Measurements from ENCODE around the gene KAZN.
"Not testable (repeated sequence)": the region's sequence is repeated elsewhere in the genome, so short reads cannot be mapped to it uniquely, and the experiment has no call there.

Gene KAZN

DNA sequence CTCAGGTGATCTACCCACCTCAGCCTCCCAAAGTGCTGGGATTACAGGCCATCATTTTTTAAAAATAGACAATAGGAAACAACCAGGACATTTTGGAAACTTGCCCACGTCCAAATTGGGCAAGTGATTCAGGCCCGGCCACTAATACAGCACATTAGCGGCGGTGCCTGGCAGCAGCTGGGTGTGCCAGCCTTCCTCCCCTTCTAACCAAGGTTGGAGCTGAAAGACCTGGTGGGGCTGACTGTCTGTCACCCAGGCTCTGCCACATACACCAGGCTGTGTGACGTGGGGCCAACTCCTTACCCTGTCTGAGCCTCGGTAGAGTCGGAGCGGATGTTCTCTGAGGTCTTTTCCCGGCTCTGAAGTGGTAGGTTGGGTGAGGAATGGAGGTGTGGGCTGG lies 525.4 kb downstream of the KAZN start:
- DNase-seq (ENCODE audit: low read depth in 1 of 2, low spot score in 1 of 2) = no peak

DNA sequence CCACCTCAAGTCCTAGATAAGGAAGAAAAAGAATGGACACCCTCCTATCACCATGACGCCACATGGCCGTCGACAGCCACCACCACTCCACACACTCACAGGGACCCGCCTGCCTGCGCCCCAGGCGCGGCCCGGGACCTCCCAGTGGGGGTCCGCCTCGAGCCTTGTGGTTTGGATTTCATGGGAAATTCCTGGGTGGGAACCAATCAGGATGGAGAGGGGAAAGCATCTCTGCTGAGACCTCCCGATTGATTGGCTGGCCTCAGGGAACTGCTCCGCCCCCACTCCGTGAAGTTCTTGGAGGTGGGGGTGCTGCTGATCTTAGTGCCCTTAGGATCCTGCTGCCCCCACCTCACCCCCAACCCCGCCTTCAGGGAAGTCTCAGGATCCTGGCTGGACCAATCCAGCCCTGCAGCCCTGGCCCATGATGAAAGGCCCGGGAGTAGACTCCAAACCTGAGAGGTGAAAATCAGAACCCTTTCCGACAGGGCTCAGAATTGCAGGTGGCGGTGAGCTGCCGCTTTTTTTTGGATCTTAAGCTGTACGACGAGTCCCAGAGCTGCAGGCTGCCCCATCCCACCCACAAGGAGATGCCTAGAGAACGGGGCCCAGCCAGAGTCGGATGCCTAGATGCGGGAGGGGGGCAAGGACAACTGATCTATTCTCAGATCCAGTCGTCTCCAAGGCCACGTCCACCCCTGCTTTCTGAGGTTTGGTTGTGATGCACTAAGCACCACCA lies 526.0 kb downstream of the KAZN start:
- no peak for DNase-seq (ENCODE audit: low read depth in 1 of 2, low spot score in 1 of 2)

DNA sequence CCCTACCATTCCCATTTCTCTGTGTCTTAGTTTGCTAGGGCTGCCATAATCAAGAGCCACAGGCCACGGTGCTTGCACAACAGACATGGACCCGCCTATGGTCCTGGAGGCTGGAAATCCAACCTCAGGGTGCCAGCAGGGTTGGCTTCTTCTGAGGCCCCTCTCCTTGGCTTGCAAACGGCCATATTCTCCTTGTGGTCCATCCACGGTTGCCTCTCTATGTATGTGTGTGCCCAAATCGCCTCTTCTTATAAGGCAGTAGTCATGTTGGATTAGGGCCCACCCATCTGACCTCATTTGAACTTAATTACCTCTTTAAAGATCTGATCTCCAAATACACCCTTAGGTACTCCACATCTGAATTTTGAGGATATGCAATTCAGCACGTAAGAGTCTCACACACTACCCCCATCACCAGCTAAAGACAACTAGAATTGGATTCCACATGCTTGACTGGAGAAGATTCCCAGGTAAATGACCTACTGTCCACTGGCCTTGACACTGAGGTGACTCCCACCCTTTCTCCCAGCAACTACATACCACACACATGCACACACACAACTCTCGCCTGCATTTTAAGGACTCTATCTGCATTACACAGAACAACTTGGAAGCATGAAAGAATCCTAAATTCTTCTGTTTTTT lies 526.7 kb downstream of the KAZN start:
- DNase-seq (ENCODE audit: low read depth in 1 of 2, low spot score in 1 of 2) = no peak

DNA sequence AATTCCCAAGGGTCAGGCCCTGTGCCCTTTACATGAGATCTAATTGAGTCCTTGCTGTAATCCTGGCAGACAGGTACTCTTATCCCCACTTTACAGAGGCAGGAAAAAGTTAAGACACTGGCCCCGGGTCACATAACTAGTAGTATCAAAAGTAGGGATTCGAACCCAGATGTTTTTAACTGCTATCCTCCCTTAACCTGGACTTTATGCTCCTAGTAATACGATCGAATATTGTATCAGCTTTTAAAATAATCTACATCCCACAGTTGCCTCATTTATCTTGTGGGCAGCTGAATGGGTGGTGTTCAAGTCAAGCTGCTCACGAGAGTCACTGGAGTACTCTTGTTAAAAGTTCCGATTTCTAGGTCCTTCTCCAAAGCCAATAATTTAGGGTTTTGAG lies 529.6 kb downstream of the KAZN start:
- DNase-seq (ENCODE audit: low read depth in 1 of 2, low spot score in 1 of 2) = no peak

DNA sequence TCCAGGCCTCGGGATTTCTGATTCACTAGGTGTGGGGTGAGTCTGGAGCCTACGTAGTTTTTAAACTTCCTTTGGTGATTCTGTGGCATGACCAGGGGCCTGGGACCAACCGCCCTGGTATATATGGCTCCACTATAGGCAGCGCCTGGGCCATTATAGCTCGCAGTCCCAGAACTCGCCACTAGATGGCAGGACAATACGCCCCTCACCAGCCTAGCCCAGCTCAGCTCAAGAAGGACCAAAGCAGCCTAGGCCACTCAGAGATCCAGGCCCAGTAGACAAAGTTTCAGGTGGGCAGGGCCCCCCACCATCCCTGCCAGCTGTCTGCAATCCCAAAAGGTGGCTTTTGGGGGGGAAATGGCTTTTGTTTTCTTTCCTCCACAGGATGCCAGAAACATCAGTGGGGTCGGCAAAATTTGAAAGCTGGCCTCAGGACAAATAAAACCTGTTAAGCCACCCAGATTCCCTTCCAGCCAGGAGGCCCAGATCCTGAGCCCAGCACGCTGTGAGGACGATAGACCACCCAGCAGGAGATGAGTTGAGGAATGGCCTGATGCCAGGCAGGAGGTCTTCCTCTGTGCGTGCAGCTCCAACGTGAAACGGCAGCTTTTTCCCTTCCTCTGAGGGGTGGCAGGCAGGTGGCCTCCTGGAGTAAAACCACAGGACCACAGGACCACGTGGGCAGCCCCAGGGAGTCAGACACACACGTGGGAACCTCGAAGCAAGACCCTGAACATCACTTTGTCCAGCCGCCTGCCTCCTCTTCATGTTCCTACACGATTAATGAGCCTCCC lies 530.2 kb downstream of the KAZN start:
- DNase-seq (ENCODE audit: low read depth in 1 of 2, low spot score in 1 of 2) = peak; percentile 40 to 52

DNA sequence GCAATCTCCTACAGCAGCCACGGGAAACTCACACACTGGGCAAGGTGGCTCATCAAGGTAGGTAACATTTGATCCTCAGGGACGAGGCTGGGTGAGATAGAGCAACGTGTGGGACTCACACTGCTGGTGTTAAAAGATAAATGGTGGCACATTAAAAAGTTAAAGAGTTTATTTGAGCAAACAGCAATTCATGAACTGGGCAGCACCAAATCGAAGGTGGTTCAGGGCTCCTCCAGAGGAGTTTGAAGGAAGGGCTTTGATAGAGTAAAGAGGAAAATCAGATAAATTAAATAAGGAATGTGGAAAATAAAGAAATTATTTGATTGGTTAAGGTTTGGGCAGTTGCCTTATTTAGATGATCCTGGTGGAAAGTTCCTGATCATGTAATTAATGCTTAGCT lies 531.5 kb downstream of the KAZN start:
- no peak for DNase-seq (ENCODE audit: low read depth in 1 of 2, low spot score in 1 of 2)

DNA sequence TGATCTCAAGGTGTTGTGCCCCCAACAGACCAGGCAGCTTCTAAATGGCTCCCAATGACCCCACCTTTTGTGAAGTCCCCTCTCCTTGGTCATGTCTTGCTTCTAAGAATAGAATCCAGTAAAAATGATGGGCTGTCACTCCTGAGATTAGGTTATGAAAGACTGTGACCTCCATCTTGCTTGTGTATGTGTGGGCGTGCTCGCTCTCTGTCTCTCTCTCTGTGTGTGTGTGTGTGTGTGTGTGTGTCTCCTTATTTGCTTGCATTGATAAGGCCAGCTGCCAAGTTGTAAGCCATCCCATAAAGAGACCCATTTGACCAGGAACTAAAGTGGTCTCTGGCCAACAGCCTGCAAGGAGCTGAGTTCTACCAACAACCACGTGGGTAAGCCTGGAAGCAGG lies 532.1 kb downstream of the KAZN start:
- DNase-seq (ENCODE audit: low read depth in 1 of 2, low spot score in 1 of 2) = no peak

DNA sequence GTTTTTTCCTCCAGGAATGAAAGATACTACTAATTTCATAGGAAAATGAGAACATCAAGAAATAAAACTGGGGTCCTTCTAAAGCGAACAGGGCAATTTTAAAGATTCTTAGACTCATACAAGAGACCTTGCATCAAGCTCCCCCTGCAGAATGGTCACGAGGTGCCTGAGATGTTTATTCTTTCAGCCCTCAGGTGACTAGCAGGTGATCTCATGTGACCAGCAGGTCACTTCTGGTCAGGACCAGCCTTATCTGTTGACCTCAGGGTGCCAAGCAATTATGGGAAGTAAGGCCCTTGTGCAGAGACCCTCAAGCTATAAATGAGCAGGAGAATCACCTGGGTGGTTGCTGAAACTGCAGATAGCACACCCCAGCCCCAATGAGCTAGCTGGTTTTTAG lies 534.5 kb downstream of the KAZN start:
- DNase-seq (ENCODE audit: low read depth in 1 of 2, low spot score in 1 of 2) = no peak

DNA sequence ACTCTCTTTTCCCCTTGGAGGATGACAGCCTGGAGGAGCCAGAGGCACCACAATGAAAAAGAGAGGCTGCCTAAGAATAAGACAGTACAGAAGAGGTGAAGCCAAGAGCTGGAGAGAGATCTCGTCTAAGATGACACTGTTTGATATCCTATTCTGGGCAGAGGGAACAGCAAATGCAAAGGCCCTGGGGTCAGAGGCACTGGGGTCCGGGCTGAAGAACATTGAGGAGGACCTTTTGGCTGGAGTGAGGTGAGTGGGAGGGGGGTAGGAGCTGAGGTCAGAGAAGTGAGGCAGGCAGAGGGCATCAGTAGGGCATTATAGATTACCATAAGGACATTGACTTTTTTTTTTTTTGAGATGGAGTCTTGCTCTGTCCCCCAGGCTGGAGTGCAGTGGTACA lies 535.8 kb downstream of the KAZN start:
- no peak for DNase-seq (ENCODE audit: low read depth in 1 of 2, low spot score in 1 of 2)

DNA sequence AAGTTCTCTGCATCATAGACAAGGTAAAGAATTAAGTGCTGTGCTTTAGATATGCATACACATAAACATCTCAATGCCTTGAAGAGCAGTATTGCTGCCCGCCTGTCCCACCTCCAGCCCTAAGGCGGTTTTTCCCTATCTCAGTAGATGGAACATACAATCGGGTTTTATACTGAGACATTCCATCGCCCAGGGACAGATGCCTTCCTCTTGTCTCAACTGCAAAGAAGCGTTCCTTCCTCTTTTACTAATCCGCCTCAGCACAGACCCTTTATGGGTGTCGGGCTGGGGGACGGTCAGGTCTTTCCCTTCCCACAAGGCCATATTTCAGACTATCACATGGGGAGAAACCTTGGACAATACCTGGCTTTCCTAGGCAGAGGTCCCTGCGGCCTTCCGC lies 537.1 kb downstream of the KAZN start:
- not testable (repeated sequence) for DNase-seq (ENCODE audit: low read depth in 1 of 2, low spot score in 1 of 2)

DNA sequence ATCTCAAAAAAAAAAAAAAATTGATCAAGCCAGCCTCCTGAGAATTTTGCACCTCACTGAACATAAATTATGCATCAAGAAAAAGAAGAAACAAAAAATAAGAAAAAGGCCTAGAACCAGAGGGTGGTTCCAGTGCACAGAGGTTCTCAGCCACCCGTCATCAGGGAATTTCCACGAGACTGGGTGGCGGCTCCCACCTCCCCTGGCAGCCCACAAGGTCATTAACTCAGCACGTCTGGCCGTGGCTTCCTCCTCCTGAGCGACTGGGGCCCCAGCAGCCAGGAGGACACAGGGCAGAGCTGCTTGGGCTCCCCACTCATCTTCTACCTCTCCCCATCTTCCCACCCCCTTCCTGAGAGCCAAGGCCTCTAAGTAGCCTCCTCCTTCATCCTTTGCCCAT lies 539.3 kb downstream of the KAZN start:
- no peak for DNase-seq (ENCODE audit: low read depth in 1 of 2, low spot score in 1 of 2)

DNA sequence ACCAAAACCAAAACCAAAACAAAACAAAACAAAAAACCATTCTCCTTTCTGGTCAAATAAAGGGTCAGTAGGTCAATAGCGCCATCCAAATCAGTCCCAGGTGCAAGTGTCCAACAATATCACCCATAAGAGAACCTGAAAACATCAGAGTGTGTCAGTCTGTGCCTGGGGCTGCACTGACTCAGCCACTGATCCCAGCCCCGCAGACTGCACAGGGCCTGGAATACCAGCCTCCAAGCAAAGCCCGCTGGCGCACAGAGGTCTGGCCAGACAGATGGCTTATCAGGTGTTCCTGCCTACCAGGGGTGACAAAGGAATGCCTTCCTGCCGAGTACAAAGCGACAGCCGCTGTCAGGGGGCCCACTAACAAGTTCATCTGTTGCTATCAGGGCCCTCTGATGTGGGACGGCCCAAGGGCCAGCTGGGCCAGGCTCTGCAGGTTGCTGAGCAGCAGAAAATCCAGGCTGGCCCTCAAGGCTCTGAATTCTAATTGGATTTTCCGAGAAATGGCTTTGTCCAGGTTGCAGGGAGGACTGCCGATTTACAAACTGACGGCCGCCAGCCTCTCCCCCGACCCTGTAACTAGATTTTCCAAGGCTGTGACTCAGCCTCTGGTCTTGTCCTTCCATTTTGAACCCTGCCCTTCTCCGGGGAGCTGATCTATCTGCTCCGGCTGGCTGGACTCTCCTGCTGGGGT lies 541.3 kb downstream of the KAZN start:
- DNase-seq (ENCODE audit: low read depth in 1 of 2, low spot score in 1 of 2) = no peak

DNA sequence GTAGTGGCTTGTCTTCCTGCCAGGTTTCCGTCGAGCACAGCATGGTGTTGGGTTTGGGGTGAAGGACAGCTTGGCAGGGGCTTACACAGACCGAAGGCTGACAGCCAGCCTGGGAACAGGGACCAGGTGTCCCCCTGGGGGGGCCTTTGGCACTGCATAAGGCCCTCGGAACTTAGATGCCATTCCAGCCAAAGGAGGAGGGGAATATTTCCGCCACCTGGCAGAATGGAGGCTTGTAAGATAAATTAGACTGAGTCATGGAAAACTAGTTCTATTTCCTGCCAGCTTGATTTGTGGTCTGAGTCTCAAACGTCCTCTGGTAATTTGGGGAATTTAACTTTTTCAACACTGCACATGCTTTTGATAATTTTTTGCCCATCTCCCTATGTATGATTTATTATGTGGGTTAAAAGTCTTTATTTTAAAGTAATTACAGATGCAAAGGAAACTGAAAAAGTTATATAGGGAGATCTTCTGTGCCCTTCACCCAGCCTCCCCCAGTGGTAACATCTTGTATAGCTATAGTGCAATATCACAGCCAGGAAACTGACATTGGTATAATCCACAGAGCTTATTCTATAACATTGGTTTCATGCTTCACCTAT lies 543.6 kb downstream of the KAZN start:
- no peak for DNase-seq (ENCODE audit: low read depth in 1 of 2, low spot score in 1 of 2)

DNA sequence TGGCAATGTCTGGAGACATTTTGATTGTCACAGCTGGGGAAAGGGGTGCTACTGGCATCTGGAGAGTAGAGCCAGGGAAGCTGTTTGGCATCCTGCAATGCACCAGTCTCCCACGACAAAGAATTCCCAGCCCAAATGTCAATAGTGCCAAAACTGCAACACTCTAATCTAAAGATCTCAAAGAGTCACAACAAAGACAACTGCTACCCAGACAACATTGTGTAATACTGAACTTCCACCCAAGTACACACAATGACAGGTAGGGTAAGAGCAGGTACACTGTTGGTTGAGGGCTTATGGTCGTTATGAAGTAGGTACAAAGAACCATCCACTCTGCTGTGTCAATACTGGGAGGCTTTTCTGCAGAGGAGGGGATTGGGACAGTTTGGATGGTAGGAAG lies 546.8 kb downstream of the KAZN start:
- DNase-seq (ENCODE audit: low read depth in 1 of 2, low spot score in 1 of 2) = no peak

DNA sequence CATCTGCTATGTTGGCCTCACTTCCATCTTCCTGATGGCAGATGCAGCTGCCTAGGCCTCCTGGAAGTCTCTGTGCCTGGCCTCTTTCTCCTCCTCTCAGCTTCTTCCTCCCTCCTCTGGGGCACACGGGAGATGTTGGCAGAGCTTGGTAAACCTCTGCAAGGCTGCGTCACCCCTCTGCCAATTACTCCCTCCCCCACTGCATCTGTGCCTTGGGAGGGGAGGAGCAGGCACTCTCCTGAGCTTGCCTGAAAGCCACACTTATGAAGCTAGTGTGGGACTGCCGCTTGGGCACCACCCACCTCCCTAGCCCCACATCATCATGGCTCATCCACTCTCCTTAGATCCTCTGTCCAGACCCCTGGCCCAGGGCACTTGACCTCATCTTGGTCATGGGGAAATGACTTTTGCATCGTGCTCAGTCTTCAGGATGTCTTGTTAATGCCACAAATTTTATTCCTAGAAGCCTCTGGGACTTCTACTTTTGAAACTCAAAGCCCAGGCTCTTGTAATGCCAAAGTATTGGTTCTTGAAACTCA lies 547.7 kb downstream of the KAZN start:
- DNase-seq (ENCODE audit: low read depth in 1 of 2, low spot score in 1 of 2) = no peak

DNA sequence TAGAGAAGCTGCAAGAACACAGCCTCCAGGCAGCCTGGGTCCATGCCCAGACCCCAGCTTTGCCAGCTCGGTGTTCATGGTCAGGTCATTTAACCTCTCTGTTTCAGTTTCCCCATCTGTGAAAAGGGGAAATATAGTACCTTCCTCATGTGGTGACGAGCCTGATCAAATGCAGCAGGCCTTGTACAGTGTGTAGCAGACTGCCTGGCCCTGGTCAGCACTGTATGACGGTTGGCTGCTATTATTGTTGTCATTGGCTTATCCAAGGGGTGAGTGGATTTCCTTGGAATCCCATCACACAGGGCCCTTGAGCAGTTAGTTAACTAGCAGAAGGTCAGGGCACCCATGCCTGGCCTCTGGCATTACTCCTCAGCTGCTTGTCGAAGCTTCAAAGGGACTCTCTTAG lies 548.5 kb downstream of the KAZN start:
- DNase-seq (ENCODE audit: low read depth in 1 of 2, low spot score in 1 of 2) = no peak

DNA sequence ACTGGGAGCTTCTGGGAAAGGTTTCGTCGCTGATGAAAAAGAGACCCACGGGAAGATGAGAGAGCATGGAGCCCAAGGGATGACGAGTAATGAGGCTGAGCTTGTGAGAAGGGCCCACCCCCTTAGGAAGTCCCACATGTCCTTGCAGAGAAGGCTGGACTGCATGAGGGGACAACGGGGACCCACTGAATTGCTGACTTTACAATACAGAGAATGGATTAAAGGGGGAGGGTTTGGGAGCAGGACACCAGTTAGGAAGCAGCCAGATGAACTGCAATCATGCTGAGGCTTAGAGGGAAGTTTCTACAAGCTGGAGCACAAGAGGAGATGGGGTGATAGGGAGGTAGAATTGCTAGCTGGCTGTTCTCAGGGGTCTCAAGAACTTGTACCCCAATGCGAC lies 549.5 kb downstream of the KAZN start:
- no peak for DNase-seq (ENCODE audit: low read depth in 1 of 2, low spot score in 1 of 2)

DNA sequence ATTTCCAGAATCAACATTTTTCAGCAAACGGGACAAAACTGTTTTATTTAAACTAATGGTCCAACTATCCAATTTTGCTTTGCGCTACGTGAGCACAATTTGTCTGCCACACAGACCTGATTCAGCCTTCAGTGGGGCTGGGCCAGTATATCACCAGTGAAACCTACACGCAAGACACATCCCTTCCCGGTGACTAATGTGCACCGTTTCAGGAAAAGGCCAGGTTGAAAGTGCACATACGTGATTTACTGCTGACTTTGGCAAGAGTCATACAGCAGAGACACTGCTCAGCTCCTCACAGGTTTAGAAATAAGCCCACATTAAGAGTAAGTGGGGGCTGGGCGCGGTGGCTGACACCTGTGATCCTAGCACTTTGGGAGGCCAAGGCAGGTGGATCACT lies 550.0 kb downstream of the KAZN start:
- no peak for DNase-seq (ENCODE audit: low read depth in 1 of 2, low spot score in 1 of 2)

DNA sequence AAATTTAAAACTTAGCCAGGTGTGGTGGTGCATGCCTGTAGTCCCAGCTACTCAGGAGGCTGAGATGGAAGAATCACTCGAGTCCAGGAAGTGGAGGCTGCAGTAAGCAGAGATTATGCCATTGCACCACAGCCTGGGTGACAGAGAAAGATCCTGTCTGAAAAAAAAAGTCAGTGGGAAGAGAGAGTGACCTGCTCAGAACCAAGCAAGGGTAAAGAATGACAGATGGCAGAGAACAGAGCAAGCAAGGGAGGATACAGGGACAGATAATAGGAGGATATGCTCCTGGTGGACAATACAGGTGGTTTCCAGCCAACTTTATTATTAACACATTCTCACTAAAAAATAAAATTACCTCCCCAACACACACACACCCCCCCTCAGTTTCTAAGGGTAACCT lies 550.5 kb downstream of the KAZN start:
- DNase-seq (ENCODE audit: low read depth in 1 of 2, low spot score in 1 of 2) = no peak

DNA sequence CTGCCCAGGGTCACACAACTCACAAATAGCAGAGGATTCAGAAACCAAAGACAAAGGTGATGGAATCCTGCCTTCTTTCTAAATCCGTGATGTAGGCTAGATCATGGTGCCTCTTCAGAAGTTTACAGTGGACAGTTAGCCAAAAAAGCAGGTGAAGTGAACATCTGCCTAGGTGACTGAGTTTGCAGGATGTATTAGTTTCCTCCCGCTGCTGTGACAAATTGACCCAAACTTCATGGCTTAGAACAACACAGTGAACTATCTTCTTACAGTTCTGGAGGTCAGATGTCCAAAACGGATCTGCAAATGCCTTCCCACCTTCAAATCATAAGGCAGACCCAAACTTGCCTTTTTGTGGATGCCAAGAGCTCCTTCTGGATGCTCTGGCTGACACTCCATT lies 551.9 kb downstream of the KAZN start:
- no peak for DNase-seq (ENCODE audit: low read depth in 1 of 2, low spot score in 1 of 2)

DNA sequence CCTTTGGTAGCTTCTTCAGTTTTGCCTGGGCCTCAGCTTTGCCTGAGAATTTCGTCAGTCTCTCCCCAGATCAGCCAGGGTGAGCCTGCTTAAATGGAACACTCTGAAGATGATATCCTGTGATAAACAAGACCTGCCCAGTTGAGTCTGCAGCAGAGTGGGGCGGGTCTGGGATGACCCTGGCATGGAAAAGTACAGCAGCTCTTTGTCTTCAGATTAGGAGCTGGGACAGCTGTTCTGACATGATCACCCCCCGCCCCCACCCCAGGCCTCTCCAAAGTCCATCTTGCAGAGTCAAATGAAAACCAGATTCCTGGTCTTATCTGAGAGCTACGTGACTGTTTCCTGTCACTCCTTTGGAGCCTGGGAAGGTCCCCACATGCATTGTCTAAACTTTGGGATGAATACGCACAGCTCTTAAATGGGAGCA lies 552.9 kb downstream of the KAZN start:
- no peak for DNase-seq (ENCODE audit: low read depth in 1 of 2, low spot score in 1 of 2)
